GM19324 (cell line): ENCODE data around the gene FXYD2.
A peak's percentile ranks its signal among the peaks of the same experiment; 100 is the strongest.
"Not testable (repeated sequence)": the region's sequence is repeated elsewhere in the genome, so short reads cannot be mapped to it uniquely, and the experiment has no call there.

Experiments used
- ATAC-seq: cut with Tn5 transposase; IDR thresholded peaks from one replicate; pipeline ENCODE4 v1.9.1; 2021; ENCODE audit warnings: mild to moderate bottlenecking, moderate library complexity; ENCODE audit not compliant: unreplicated experiment, low FRiP score

Gene FXYD2

GRCh38 chr11:117822074-117823033 lies 2.2 kb downstream of the FXYD2 start:
- ATAC-seq = no peak

- ATAC-seq = no peak
Observed at GRCh38 chr11:117821431-117821830, 3.1 kb downstream of the FXYD2 start.

- ATAC-seq = no peak
Observed at GRCh38 chr11:117820516-117820915, 4.0 kb downstream of the FXYD2 start.

- no peak for ATAC-seq
Observed at GRCh38 chr11:117820071-117820470, 4.5 kb downstream of the FXYD2 start.

GRCh38 chr11:117819096-117820040 lies 5.2 kb downstream of the FXYD2 start:
- no peak for ATAC-seq

GRCh38 chr11:117818041-117818873 lies 6.3 kb downstream of the FXYD2 start:
- no peak for ATAC-seq

- no peak for ATAC-seq
Observed at GRCh38 chr11:117817368-117818040, 7.0 kb downstream of the FXYD2 start.

GRCh38 chr11:117816846-117817367 lies 7.6 kb downstream of the FXYD2 start:
- ATAC-seq = no peak

- ATAC-seq = no peak
Observed at GRCh38 chr11:117816151-117816741, 8.3 kb downstream of the FXYD2 start.

GRCh38 chr11:117815262-117815803 lies 9.2 kb downstream of the FXYD2 start:
- ATAC-seq = peak; percentile 71

GRCh38 chr11:117814766-117815261 lies 9.7 kb downstream of the FXYD2 start:
- ATAC-seq = peak; percentile 46

- ATAC-seq = no peak
Observed at GRCh38 chr11:117814204-117814765, 10.3 kb downstream of the FXYD2 start.

GRCh38 chr11:117810056-117810451 lies 14.5 kb downstream of the FXYD2 start:
- not testable (repeated sequence) for ATAC-seq

- peak; percentile 77 for ATAC-seq
Observed at GRCh38 chr11:117809236-117810055, 15.1 kb downstream of the FXYD2 start.

GRCh38 chr11:117808784-117809183 lies 15.8 kb downstream of the FXYD2 start:
- ATAC-seq = no peak

- no peak for ATAC-seq
Observed at GRCh38 chr11:117807482-117808327, 16.8 kb downstream of the FXYD2 start.
